ENCODE results near the gene DIP2B. TPM values are rescaled to one million over a fixed set of nuclear protein-coding genes. Genes with fewer than 3 reads are reported as not detected.

DIP2B gene
- total RNA-seq, 1 experiment from 2014 or later: 26.1 TPM

DNA sequence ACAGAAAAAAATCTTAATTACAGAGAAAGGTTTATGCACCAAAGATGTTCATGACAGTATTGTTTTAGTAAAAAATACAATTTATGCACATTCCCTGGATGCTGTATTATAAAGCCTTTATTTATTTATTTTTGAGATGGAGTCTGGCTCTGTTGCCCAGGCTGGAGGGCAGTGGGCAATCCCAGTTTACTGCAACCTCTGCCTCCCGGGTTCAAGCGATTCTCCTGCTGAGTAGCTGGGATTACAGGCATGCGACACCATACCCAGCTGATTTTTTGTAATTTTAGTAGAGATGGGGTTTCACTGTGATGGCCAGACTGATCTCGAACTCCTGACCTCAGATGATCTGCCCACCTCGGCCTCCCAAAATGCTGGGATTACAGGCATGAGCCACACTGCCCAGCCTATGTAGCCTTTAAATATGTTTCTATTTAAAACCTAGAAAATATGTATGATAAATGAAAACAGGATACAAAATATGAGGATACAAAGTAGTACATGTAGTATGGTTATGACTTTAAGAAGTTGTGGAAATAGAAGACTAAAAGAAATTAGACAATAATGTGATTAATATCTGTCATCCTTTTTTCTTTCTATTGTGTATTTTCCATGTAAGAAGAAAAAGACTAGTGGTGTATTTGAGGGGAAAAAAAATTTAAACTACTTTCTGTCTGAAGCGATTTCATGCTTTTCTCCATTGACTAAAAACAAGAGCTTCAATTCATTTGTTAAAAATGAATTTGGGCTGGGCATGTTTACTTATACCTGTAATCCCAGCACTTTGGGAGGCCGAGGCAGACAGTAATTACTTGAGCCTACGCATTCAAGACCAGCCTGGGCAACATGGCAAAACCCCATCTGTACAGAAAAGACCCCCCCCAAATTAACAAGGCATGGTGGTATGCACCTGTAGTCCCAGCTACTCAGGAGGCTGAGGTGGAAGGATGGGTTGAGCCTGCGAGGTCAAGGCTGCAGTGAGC lies 272.3 kb downstream of the DIP2B start:
- POLR2A ChIA-PET: interaction anchor here (0.6 to 0.7 kb wide), 2 partner anchors 242 to 437 kb away, joined by 4 to 9 read pairs; no protein-coding TSS in a partner anchor
- H3K36me3 Mint-ChIP-seq: peaks cover 26% of the 10 kb centered on the region
- TF ChIP-seq ETV6 (CRISPR knock-in tag; IDR thresholded peaks at IDR 0.05) (no peak), ZNF121 (CRISPR knock-in tag; IDR thresholded peaks at IDR 0.05) (peak; percentile 53; the same call in 1 of the 2 replicates)
- DNase-seq (ENCODE audit: low spot score) (no peak), ATAC-seq (no peak)
- no peak overlapping the region for H3K27ac Mint-ChIP-seq
- no peaks in the 10 kb centered on the region for H3K27me3 Mint-ChIP-seq (ENCODE audit: low read depth)
- no peaks in the 10 kb centered on the region for H3K4me1 Mint-ChIP-seq
- CTCF ChIA-PET: interaction anchor here (3.8 kb wide), 1 partner anchor 12 kb away, joined by 20 read pairs; the partner anchor contains the start of gene ATF1
- peaks cover 7% of the 10 kb centered on the region; the same call in 1 of the 2 replicates for H3K9me3 Mint-ChIP-seq
- no peak overlapping the region for H3K4me3 Mint-ChIP-seq

DNA sequence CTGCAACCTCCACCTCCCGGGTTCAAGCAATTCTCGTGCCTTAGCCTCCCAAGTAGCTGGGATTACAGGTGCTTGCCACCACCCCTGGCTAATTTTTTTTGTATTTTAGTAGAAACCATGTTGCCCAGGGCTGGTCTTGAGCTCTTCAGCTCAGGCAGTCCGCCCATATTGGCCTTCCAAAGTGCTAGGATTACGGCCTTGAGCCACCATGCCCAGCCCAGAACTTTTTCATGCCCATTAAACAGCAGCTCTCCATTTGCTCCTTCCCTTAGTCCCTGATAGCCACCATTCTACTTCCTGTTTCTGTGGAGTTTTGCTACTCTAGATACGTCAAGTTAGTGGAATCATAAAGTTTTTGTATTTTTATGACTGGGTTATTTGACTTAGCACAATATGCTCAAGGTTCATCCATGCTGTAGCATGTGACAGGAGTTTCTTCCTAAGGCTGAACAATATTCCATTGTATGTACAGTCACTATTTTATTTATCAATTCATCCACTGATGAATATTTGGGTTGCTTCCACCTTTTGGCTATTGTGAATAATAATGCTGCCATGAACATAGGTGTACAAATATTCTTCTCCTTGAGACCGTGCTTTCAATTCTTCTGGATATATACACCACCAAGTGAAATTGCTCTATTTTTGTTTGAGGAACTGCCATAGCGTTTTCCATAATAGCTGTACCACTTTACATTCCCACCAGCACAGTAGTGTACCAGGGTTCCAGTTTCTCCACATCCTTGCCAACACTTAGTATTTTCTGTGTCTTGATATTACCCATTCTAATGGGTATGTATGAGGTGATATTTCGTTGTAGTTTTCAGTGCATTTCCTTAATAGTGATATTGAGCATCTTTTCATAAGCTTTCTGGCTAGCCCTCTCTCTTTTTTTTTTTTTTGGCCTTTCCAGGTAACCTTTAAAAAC lies 274.1 kb downstream of the DIP2B start:
- ATAC-seq (no peak), DNase-seq (ENCODE audit: low spot score) (no peak)
- ChIA-PET POLR2A (no interaction called here), CTCF (interaction anchor here (0.8 to 3.8 kb wide), 2 partner anchors 14 to 249 kb away, joined by 3 to 20 read pairs; partner anchors contain the start of gene ATF1)
- no peaks in the 10 kb centered on the region; the same call in 1 of the 2 replicates for H3K9me3 Mint-ChIP-seq
- H3K4me1 Mint-ChIP-seq: no peaks in the 10 kb centered on the region
- no peaks in the 10 kb centered on the region for H3K27me3 Mint-ChIP-seq (ENCODE audit: low read depth)
- no peak overlapping the region for H3K4me3 Mint-ChIP-seq
- peaks cover 17% of the 10 kb centered on the region for H3K36me3 Mint-ChIP-seq
- H3K27ac Mint-ChIP-seq: no peak overlapping the region
- no peak for TF ChIP-seq OVOL2 (CRISPR knock-in tag; IDR thresholded peaks at IDR 0.05; ENCODE audit: borderline replicate concordance)
- TF ChIP-seq SOX15 (CRISPR knock-in tag; IDR thresholded peaks at IDR 0.05): no peak
- TF ChIP-seq, protein P1, sequence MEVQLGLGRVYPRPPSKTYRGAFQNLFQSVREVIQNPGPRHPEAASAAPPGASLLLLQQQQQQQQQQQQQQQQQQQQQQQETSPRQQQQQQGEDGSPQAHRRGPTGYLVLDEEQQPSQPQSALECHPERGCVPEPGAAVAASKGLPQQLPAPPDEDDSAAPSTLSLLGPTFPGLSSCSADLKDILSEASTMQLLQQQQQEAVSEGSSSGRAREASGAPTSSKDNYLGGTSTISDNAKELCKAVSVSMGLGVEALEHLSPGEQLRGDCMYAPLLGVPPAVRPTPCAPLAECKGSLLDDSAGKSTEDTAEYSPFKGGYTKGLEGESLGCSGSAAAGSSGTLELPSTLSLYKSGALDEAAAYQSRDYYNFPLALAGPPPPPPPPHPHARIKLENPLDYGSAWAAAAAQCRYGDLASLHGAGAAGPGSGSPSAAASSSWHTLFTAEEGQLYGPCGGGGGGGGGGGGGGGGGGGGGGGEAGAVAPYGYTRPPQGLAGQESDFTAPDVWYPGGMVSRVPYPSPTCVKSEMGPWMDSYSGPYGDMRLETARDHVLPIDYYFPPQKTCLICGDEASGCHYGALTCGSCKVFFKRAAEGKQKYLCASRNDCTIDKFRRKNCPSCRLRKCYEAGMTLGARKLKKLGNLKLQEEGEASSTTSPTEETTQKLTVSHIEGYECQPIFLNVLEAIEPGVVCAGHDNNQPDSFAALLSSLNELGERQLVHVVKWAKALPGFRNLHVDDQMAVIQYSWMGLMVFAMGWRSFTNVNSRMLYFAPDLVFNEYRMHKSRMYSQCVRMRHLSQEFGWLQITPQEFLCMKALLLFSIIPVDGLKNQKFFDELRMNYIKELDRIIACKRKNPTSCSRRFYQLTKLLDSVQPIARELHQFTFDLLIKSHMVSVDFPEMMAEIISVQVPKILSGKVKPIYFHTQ (CRISPR knock-in tag; IDR thresholded peaks at IDR 0.05): no peak
- TF ChIP-seq TP53 (CRISPR knock-in tag; IDR thresholded peaks at IDR 0.05): no peak
- TF ChIP-seq, protein P2, sequence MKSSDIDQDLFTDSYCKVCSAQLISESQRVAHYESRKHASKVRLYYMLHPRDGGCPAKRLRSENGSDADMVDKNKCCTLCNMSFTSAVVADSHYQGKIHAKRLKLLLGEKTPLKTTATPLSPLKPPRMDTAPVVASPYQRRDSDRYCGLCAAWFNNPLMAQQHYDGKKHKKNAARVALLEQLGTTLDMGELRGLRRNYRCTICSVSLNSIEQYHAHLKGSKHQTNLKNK (CRISPR knock-in tag; IDR thresholded peaks at IDR 0.05): no peak
- no peak for TF ChIP-seq NR3C1 (CRISPR knock-in tag; conservative IDR thresholded peaks at IDR 0.05; ENCODE audit: low read depth)
- TF ChIP-seq, protein P3, sequence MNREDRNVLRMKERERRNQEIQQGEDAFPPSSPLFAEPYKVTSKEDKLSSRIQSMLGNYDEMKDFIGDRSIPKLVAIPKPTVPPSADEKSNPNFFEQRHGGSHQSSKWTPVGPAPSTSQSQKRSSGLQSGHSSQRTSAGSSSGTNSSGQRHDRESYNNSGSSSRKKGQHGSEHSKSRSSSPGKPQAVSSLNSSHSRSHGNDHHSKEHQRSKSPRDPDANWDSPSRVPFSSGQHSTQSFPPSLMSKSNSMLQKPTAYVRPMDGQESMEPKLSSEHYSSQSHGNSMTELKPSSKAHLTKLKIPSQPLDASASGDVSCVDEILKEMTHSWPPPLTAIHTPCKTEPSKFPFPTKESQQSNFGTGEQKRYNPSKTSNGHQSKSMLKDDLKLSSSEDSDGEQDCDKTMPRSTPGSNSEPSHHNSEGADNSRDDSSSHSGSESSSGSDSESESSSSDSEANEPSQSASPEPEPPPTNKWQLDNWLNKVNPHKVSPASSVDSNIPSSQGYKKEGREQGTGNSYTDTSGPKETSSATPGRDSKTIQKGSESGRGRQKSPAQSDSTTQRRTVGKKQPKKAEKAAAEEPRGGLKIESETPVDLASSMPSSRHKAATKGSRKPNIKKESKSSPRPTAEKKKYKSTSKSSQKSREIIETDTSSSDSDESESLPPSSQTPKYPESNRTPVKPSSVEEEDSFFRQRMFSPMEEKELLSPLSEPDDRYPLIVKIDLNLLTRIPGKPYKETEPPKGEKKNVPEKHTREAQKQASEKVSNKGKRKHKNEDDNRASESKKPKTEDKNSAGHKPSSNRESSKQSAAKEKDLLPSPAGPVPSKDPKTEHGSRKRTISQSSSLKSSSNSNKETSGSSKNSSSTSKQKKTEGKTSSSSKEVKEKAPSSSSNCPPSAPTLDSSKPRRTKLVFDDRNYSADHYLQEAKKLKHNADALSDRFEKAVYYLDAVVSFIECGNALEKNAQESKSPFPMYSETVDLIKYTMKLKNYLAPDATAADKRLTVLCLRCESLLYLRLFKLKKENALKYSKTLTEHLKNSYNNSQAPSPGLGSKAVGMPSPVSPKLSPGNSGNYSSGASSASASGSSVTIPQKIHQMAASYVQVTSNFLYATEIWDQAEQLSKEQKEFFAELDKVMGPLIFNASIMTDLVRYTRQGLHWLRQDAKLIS (CRISPR knock-in tag; IDR thresholded peaks at IDR 0.05; ENCODE audit: borderline replicate concordance): no peak
- no peak for TF ChIP-seq CBFB (CRISPR knock-in tag; IDR thresholded peaks at IDR 0.05; ENCODE audit: low read depth)
- TF ChIP-seq CREB1 (CRISPR knock-in tag; IDR thresholded peaks at IDR 0.05): no peak
- no peak for TF ChIP-seq IRF2 (CRISPR knock-in tag; IDR thresholded peaks at IDR 0.05; ENCODE audit: borderline replicate concordance, low read depth)
- no peak for TF ChIP-seq NR1H2 (CRISPR knock-in tag; IDR thresholded peaks at IDR 0.05)
- TF ChIP-seq, protein P4, sequence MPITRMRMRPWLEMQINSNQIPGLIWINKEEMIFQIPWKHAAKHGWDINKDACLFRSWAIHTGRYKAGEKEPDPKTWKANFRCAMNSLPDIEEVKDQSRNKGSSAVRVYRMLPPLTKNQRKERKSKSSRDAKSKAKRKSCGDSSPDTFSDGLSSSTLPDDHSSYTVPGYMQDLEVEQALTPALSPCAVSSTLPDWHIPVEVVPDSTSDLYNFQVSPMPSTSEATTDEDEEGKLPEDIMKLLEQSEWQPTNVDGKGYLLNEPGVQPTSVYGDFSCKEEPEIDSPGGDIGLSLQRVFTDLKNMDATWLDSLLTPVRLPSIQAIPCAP (CRISPR knock-in tag; IDR thresholded peaks at IDR 0.05): no peak
- TF ChIP-seq, protein P5, sequence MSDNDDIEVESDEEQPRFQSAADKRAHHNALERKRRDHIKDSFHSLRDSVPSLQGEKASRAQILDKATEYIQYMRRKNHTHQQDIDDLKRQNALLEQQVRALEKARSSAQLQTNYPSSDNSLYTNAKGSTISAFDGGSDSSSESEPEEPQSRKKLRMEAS (CRISPR knock-in tag; IDR thresholded peaks at IDR 0.05): no peak
- TF ChIP-seq, protein P6, sequence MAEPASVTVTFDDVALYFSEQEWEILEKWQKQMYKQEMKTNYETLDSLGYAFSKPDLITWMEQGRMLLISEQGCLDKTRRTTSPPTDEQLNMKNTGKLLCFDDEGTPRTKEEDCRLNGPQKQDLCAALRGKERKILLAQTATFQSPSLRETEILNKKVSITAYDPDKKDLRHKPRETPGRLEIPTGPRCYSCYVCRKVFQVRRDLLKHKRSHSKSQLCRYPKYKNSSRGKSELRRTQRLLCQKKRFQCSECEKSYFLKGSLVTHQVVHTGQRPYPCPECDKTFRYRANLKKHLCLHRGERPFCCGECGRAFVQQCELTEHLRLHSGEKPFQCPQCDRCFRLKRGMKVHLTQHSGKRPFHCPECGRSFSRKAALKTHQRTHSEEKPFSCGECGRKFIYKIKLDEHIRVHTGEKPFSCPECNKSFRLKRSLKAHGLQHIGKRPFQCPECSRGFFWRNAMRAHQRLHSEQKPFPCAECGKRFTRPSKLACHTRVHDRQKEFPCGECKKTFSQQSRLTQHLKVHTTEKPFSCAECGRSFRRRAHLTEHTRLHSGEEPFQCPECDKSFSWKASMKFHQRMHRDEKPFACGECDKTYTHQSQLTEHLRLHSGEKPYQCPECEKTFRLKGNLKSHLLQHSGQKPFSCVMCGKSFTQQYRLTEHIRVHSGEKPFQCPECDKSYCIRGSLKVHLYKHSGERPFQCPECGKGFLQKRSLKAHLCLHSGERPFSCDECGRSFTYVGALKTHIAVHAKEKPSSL (CRISPR knock-in tag; conservative IDR thresholded peaks at IDR 0.05): no peak
- TF ChIP-seq, protein P7, sequence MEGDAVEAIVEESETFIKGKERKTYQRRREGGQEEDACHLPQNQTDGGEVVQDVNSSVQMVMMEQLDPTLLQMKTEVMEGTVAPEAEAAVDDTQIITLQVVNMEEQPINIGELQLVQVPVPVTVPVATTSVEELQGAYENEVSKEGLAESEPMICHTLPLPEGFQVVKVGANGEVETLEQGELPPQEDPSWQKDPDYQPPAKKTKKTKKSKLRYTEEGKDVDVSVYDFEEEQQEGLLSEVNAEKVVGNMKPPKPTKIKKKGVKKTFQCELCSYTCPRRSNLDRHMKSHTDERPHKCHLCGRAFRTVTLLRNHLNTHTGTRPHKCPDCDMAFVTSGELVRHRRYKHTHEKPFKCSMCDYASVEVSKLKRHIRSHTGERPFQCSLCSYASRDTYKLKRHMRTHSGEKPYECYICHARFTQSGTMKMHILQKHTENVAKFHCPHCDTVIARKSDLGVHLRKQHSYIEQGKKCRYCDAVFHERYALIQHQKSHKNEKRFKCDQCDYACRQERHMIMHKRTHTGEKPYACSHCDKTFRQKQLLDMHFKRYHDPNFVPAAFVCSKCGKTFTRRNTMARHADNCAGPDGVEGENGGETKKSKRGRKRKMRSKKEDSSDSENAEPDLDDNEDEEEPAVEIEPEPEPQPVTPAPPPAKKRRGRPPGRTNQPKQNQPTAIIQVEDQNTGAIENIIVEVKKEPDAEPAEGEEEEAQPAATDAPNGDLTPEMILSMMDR (IDR thresholded peaks at IDR 0.05): no peak
